Activated naive CD4-positive, alpha-beta T cell treated with anti-CD3 and anti-CD28 coated beads, Interleukin-2, amount 10 ng/mL, durations not matched to agents 7 days and 5 days (primary cell): Measurements from ENCODE around the gene SPEF1.
A peak's percentile ranks its signal among the peaks of the same experiment; 100 is the strongest.
"Not testable (repeated sequence)": the region's sequence is repeated elsewhere in the genome, so short reads cannot be mapped to it uniquely, and the experiment has no call there.

Source experiments
- CTCF ChIA-PET: fragments of 350-600 bp; sonication (Branson Sonifier 250); formaldehyde crosslinking; loops from one replicate; lab custom pipeline; 2021; ENCODE audit warnings: antibody characterized with exemption; lab: Charles Lee
- DNase-seq: peaks from one replicate; pipeline ENCODE4 v3.0.0-alpha.2; 2020
- H3K27ac Mint-ChIP-seq: one replicate; pipeline ENCODE4 v1.8.0; 2021; ENCODE audit warnings: mild to moderate bottlenecking, moderate library complexity, mixed read lengths
- H3K27me3 Mint-ChIP-seq: one replicate; pipeline ENCODE4 v1.8.0; 2021; ENCODE audit warnings: mild to moderate bottlenecking, mixed read lengths
- H3K36me3 Mint-ChIP-seq: one replicate; pipeline ENCODE4 v1.8.0; 2021; ENCODE audit warnings: mixed read lengths
- H3K4me1 Mint-ChIP-seq: one replicate; pipeline ENCODE4 v1.8.0; 2021; ENCODE audit warnings: mixed read lengths
- H3K4me3 Mint-ChIP-seq: one replicate; pipeline ENCODE4 v1.8.0; 2021; ENCODE audit warnings: mild to moderate bottlenecking, moderate library complexity, mixed read lengths
- H3K9me3 Mint-ChIP-seq: one replicate; pipeline ENCODE4 v1.8.0; 2021; ENCODE audit warnings: mixed read lengths

The SPEF1 gene, protein sequence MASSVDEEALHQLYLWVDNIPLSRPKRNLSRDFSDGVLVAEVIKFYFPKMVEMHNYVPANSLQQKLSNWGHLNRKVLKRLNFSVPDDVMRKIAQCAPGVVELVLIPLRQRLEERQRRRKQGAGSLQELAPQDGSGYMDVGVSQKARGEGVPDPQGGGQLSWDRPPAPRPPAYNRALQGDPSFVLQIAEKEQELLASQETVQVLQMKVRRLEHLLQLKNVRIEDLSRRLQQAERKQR

DNA sequence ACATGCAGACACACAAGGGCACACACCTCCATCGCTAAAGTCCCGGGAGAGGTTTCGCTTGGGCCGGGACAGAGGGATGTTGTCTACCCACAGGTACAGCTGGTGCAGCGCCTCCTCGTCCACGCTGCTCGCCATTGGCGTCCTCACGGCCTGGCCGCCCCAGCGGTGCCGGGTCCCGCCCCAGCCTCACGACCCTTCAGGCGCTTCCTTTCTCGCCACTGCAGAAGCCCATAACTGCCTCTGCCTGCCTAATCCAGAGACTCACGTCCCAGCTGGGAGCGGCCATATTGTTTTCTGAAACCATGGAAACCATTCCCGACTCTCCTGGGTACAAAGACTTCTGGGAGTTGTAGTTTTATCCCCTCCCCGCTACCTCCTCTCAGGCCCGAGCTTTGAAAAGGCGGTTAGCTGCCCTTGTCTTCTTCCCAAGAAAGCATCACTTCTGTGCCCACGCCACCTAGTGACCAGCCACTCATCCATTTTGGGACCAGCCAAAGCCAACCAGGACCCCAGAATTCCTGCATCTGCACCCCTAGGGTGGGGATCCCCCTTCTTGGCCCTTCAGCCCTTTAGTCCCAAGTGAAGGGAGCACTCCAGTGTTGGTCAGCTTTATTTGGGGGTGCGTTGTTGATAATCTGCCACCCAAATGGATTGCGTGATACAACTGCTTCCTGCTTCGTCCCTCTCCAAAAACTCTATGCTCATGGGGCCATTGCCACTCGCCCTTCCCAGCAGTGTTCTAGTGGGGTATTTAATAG lies at the start of gene SPEF1:
Gene SPEF1 (minus strand): TSS at position 296 of the 758 bp plus-strand sequence. CDS start 161 bp downstream, at position 135.
- Mint-ChIP-seq H3K9me3 (no peaks in the 10 kb centered on the region), H3K27me3 (peaks cover 59% of the 10 kb centered on the region), H3K36me3 (peaks cover 20% of the 10 kb centered on the region), H3K4me3 (peak within 1 kb of the TSS; percentile 59), H3K4me1 (peaks cover 66% of the 10 kb centered on the region), H3K27ac (no peak within 1 kb of the TSS)
- CTCF ChIA-PET, result interaction anchor here (0.9 to 1.7 kb wide), 5 partner anchors 14 to 39 kb away, joined by 3 to 5 read pairs (median 3); partner anchors contain the start of genes ADISSP and AP5S1
- peak; percentile 68 for DNase-seq

DNA sequence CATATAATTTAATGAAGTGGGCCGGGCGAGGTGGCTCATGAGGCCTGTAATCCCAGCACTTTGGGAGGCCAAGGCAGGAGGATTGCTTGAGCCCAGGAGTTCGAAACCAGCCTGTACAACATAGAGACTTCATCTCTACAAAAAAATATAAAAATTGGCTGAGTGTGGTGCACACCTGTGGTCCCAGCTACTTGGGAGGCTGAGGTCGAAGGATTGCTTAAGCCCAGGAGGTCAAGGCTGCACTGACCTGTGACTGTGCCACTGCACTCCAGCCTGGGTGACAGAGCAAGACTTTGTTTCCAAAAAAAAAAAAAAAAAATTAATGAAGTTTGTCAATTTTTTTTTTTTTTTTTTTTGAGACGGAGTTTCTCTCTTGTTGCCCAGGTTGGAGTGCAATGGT lies 48.6 kb upstream of the SPEF1 start:
- CTCF ChIA-PET, result interaction anchor here (1.3 kb wide), 1 partner anchor 9 kb away, joined by 4 read pairs; no protein-coding TSS in a partner anchor

DNA sequence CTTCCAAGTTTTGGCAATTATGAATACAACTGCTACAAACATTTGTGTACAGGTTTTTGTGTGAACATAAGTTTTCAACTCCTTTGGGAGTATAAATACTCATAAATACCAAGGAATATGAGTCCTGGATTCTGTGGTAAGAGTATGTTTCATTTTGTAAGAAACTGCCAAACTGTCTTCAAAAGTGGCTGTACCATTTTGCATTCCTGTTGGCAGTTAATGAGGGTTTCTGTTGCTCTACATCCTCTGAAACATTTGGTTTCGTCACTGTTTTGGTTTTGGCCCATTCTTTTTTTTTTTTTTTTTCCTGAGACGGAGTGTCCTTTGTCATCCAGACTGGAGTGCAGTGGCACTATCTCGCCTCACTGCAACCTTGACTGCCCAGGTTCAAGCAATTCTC lies 47.5 kb upstream of the SPEF1 start:
- CTCF ChIA-PET, result interaction anchor here (0.7 kb wide), 1 partner anchor 228 kb away, joined by 3 read pairs; no protein-coding TSS in a partner anchor
- Mint-ChIP-seq H3K4me1 (no peaks in the 10 kb centered on the region), H3K9me3 (no peaks in the 10 kb centered on the region), H3K36me3 (peaks cover 18% of the 10 kb centered on the region), H3K4me3 (no peak overlapping the region), H3K27me3 (no peaks in the 10 kb centered on the region), H3K27ac (no peak overlapping the region)
- DNase-seq, result no peak

More for the DNA sequence above, 48.6 kb upstream of the SPEF1 start:
- not testable (repeated sequence) for H3K4me1 Mint-ChIP-seq, H3K27ac Mint-ChIP-seq, H3K27me3 Mint-ChIP-seq, H3K4me3 Mint-ChIP-seq, DNase-seq, H3K9me3 Mint-ChIP-seq
- peaks cover 16% of the 10 kb centered on the region for H3K36me3 Mint-ChIP-seq

DNA sequence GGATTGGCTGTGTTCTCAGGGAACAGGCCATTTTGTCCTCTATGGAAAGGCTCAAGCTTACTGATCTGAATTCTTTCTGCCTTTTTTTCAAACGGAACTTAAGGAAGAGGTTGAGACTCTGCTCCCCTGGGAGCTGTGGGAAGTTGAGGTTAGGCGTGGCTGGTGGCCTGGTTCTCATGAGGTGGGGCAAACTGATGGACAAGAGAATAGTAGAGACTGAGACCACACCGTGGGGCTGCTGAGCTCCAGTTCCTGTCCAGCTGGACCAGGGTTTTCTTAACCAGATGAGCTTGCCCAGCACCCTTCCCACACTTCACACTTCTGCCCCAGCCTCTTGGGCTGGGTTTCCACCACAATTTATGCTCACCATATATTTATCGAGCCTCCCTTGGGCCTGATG lies 45.2 kb upstream of the SPEF1 start:
- no peaks in the 10 kb centered on the region for H3K27me3 Mint-ChIP-seq
- CTCF ChIA-PET, result interaction anchor here (1.1 kb wide), 1 partner anchor 29 kb away, joined by 3 read pairs; no protein-coding TSS in a partner anchor
- H3K36me3 Mint-ChIP-seq, result peaks cover 26% of the 10 kb centered on the region
- no peak for DNase-seq
- H3K4me1 Mint-ChIP-seq, result peaks cover 6% of the 10 kb centered on the region
- H3K4me3 Mint-ChIP-seq, result no peak overlapping the region
- no peaks in the 10 kb centered on the region for H3K9me3 Mint-ChIP-seq
- H3K27ac Mint-ChIP-seq, result no peak overlapping the region

DNA sequence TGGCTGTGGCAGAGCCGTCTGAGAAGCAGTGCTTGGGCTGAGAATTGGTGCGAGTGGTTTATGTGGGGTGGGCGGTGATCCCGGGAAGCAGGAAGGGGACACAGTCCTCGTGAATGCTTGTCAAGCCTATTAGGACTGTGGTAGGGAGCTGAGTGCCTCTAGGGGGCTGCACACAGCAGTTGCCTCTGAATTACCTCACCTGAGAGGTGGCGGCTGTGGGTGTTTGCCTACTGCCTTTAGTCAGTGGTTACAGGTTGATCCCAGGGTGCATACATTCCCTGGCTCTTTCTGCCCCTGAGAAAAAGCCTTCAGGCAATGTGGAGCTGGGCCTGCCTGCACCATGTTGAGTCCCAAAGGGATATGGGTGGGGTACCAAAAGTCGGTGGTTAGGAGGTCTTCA lies 44.3 kb upstream of the SPEF1 start:
- CTCF ChIA-PET, result interaction anchor here (0.6 kb wide), 1 partner anchor 71 kb away, joined by 3 read pairs; no protein-coding TSS in a partner anchor
- DNase-seq, result no peak
- Mint-ChIP-seq H3K27ac (no peak overlapping the region), H3K36me3 (peaks cover 29% of the 10 kb centered on the region), H3K27me3 (no peaks in the 10 kb centered on the region), H3K4me3 (no peak overlapping the region), H3K9me3 (no peaks in the 10 kb centered on the region), H3K4me1 (peaks cover 13% of the 10 kb centered on the region)

DNA sequence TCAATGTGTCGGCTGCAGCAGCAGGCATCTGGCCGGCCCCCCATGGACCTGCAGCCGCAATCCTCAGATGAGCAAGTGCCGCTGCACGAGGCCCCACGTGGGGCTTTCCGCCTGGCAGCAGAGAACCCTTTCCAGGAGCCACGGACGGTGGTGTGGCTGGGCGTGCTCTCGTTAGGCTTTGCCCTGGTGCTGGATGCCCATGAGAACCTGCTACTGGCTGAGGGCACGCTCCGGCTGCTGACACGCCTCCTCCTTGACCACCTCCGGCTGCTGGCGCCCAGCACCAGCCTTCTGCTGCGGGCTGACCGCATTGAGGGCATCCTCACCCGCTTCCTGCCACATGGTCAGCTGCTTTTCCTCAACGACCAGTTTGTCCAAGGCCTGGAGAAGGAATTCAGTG lies 42.6 kb upstream of the SPEF1 start:
- CTCF ChIA-PET, result interaction anchor here (1.3 kb wide), 1 partner anchor 31 kb away, joined by 4 read pairs; no protein-coding TSS in a partner anchor
- Mint-ChIP-seq H3K27ac (no peak overlapping the region), H3K27me3 (no peaks in the 10 kb centered on the region), H3K9me3 (no peaks in the 10 kb centered on the region), H3K36me3 (peaks cover 24% of the 10 kb centered on the region), H3K4me1 (peaks cover 24% of the 10 kb centered on the region), H3K4me3 (no peak overlapping the region)
- DNase-seq, result no peak

DNA sequence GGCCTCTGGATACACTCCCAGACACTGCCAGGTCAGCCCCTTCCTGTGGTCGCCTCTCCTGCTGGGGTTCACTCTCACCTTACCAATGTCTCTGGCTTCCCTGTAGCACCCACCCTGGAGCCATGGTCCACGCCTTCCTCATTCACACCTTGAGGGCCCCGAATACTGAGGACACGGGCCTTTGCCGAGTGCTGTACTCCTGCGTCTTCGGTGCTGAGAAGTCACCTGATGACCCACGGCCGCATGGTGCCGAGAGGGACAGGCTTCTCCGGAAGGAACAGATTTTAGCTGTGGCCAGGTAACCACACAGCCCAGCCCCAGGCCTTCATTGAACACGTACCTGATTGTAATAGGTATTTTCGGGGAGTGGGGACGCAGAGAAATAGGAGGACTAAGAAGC lies 40.7 kb upstream of the SPEF1 start:
- Mint-ChIP-seq H3K27me3 (no peaks in the 10 kb centered on the region), H3K4me3 (peak overlapping the region; percentile 83), H3K4me1 (peaks cover 40% of the 10 kb centered on the region), H3K27ac (peak overlapping the region; percentile 92), H3K36me3 (peaks cover 22% of the 10 kb centered on the region), H3K9me3 (no peaks in the 10 kb centered on the region)
- DNase-seq, result no peak
- CTCF ChIA-PET, result interaction anchor here (3.6 kb wide), 1 partner anchor 33 kb away, joined by 18 read pairs; no protein-coding TSS in a partner anchor

DNA sequence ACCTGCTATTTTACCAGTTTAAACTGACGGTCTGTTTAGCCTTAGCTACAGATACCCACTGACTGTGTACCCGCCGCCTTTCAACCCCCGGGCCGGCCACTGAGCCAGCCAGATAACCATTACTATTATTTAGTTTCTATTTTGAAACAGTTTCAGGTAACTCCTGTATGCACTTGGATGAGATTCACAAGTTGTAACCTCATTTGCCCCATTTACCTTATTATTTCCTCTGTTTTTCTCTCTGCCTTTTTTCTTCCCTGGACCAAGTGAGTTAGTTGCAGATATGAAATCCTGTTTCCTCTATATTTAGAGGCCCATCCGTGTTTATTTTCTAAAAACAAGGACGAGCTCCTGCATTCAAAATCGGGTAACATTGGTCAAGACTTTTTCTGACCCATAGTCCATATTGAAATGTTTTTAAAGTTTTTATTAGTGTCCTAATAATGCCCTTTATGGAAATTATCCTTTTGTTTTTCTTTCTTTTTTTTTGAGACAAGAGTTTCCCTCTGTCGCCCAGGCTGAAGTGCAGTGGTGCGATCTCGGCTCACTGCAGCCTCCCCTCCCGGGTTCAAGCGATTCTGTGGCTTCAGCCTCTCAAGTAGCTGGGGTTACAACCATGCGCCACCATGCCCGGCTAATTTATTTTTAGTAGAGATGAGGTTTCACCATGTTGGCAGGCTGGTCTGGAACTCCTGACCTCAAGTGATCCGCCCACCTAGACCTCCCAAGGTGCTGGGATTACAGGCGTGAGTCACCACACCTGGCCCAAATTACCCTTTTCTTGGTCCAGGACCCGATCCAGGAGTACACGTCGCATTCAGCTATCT lies 39.9 kb upstream of the SPEF1 start:
- H3K4me3 Mint-ChIP-seq, result peak overlapping the region; percentile 83
- H3K27ac Mint-ChIP-seq, result peak overlapping the region; percentile 92
- H3K27me3 Mint-ChIP-seq, result no peaks in the 10 kb centered on the region
- no peaks in the 10 kb centered on the region for H3K9me3 Mint-ChIP-seq
- H3K36me3 Mint-ChIP-seq, result peaks cover 17% of the 10 kb centered on the region
- H3K4me1 Mint-ChIP-seq, result peaks cover 48% of the 10 kb centered on the region
- no peak for DNase-seq
- CTCF ChIA-PET, result interaction anchor here (0.7 to 3.8 kb wide), 21 partner anchors 9 to 244 kb away, joined by 3 to 52 read pairs (median 4); partner anchors contain the start of genes ADISSP, CDC25B, CENPB and SPEF1

DNA sequence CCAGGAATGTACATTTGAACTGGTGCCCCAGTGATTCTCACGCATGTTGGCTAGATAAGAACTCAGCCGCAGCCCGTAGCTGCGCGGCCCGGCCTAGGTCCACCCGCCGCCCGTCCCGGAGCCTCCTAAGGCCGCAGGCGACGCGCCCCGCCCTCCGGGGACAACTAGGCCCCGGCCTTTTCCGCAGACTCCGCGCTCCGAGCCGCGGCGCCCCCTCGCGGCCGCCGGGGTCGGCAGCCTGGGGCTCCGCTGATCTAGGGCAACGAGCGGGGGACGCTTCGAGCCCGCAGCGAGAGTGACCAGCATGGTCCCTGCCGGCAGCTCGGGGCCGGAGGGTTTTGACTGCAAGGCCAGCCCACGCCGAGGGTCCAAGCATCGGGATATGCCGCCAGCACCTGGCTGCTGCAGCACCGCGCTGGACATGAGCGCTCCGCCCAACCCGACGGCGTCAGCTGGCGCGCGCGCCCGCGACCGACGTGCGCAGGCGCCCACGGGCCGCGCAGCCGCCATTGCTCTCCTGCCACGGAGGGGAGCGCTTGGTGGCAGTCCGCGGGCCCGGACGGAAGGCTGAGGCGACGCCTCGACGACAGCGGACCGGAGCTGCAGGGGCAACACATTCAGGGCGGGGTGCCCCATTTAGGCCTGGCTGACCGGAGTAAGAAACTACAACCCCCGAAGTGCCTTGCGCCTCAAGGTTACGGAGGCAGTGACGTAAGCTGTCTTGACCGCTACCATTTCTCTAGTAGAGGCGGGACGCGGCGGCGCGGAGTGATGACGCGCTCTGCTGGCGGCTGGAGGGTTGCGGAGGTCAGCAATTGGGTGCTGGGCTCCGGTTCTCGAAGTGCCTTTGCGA lies 39.0 kb upstream of the SPEF1 start, which contains the start of gene AP5S1:
Gene AP5S1 (plus strand): TSS at position 500 of the 853 bp plus-strand sequence. CDS start 1,571 bp downstream, outside the sequence.
- Mint-ChIP-seq H3K4me1 (peaks cover 56% of the 10 kb centered on the region), H3K27ac (peak within 1 kb of the TSS; percentile 92), H3K36me3 (peaks cover 16% of the 10 kb centered on the region), H3K4me3 (peak within 1 kb of the TSS; percentile 83), H3K9me3 (no peaks in the 10 kb centered on the region), H3K27me3 (no peaks in the 10 kb centered on the region)
- DNase-seq, result peak; percentile 95
- CTCF ChIA-PET, result interaction anchor here (0.7 to 3.8 kb wide), 22 partner anchors 9 to 244 kb away, joined by 3 to 52 read pairs (median 4); partner anchors contain the start of genes ADISSP, CDC25B, CENPB and SPEF1

DNA sequence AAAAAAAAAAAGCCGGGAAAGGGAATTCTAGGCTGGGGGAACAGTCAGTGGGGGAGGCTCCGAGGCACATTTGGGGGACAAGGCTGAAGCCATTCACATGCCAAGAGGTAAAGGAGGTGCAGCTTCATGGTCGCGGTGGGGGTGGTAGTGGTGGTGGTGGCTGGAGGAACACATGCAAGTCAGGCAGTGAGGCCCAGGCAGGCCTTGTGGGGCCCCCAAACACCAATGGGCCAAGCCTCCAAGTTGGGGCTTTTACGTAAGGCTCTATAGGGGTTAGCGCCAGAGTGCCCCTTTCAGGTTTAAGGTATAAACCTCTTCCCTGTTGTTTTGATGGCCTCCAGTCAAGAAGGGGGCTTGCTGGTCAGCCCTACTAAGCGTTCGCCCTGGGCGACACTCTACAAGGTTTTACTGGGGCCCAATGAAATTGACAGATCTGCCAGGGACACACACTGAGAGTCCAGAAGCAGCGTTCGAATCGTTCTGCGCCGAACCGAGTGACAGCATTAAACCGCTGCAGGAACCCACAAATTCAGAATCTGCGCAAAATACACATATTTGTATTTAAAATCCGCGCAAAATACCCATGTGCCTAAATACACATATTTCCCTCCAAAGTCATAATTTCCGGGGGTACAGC lies 38.3 kb upstream of the SPEF1 start:
- peak overlapping the region; percentile 83 for H3K4me3 Mint-ChIP-seq
- H3K9me3 Mint-ChIP-seq, result no peaks in the 10 kb centered on the region
- no peaks in the 10 kb centered on the region for H3K27me3 Mint-ChIP-seq
- H3K4me1 Mint-ChIP-seq, result peaks cover 63% of the 10 kb centered on the region
- CTCF ChIA-PET, result interaction anchor here (0.6 to 3.8 kb wide), 17 partner anchors 8 to 337 kb away, joined by 3 to 52 read pairs (median 7); partner anchors contain the start of genes ADISSP, CDC25B, CENPB and SPEF1
- DNase-seq, result no peak
- peak overlapping the region; percentile 89 for H3K27ac Mint-ChIP-seq
- peaks cover 14% of the 10 kb centered on the region for H3K36me3 Mint-ChIP-seq

DNA sequence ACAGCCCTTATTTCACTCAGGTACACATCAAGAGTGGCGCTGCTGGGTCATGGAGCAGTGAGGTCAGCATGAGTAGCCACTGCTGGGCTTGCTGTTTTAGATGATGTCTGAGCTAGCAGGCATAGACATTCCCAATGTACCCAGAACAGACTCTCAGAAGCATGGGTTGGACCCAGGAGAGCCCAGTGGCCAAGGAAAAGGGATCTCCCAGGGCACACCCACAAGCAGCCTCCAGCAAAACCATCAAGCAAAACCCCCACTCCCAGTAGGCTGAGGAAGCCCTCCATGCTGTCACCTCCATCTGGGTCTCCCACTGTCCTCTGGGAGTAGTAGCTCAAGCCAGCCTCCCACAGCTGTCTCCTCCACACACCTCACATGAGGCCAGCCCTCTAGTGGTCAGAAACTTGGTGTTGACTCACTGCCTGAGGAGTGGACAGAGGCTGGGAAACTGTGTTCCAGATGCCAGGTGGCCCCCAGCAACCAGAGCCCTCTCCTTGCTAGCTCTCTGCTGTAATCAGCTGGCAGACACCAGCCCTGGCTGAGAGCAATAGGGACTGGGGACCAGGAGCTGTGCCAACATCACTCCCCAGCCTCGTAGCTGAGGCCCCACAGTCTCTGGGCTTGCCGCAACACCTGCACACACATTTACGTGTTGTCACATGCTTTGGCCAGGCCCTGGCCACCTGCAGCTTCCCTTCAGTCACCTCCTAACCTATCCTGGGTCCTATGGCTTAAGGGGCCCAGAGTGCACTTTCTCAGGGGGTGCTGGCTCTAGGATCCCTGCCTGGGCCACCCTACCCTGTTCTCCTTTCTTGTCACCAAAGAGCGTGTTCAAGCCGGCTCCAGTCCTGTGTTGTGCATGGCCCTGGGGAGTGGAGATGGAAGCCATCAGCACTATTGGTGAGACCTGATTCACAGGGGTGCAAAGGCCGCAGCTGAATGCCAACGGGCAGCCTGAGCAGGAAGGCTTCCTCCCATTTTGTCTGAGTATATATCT lies 37.2 kb upstream of the SPEF1 start:
- no peaks in the 10 kb centered on the region for H3K27me3 Mint-ChIP-seq
- CTCF ChIA-PET, result interaction anchor here (0.6 to 3.8 kb wide), 11 partner anchors 13 to 338 kb away, joined by 3 to 52 read pairs (median 7); partner anchors contain the start of genes ADISSP, CDC25B and CENPB
- H3K4me1 Mint-ChIP-seq, result peaks cover 70% of the 10 kb centered on the region
- H3K36me3 Mint-ChIP-seq, result peaks cover 13% of the 10 kb centered on the region
- H3K4me3 Mint-ChIP-seq, result no peak overlapping the region
- DNase-seq, result peak; percentile 36
- peak overlapping the region; percentile 55 for H3K27ac Mint-ChIP-seq
- H3K9me3 Mint-ChIP-seq, result no peaks in the 10 kb centered on the region
